Keratinocyte (primary cell): ENCODE measurements around the gene HPCAL1. TPM values are rescaled to one million over a fixed set of nuclear protein-coding genes. Genes with fewer than 3 reads are reported as not detected.

ENCODE experiments used
- DNase-seq: peaks from one replicate; pipeline ENCODE4 v3.0.0-alpha.2; 2011; ENCODE audit warnings: low read depth, missing footprints, low spot score
- FAIRE-seq: peaks from 2 replicates; lab custom pipeline; 2011; peaks lifted over from hg19 to GRCh38; lab: Jason Lieb, UNC
- H2AFZ ChIP-seq: 2 replicates; pipeline ENCODE4 v1.6.0; 2012; ENCODE audit warnings: low read length, control low read depth, inconsistent platforms; ENCODE audit not compliant: control insufficient read depth
- H3K27ac ChIP-seq: 2 replicates; pipeline ENCODE4 v1.5.1; 2011; ENCODE audit warnings: low read length; ENCODE audit not compliant: control insufficient read depth, insufficient read depth
- H3K27me3 ChIP-seq: 3 replicates; pipeline ENCODE4 v1.6.0; 2011; ENCODE audit warnings: low read length; ENCODE audit not compliant: control insufficient read depth, insufficient read depth; ENCODE audit errors: extremely low read depth
- H3K36me3 ChIP-seq, 2 experiments: 2 replicates in 1 of 2; 3 replicates in 1 of 2; pipeline ENCODE4 v1.5.1; 2011; ENCODE audit warnings: low read length in 2 of 2, mild to moderate bottlenecking in 1 of 2; ENCODE audit not compliant: control insufficient read depth in 2 of 2, insufficient read depth in 2 of 2; ENCODE audit errors: extremely low read depth in 1 of 2
- H3K4me1 ChIP-seq: 3 replicates; pipeline ENCODE4 v1.5.1; 2011; ENCODE audit warnings: low read length; ENCODE audit not compliant: control insufficient read depth, insufficient read depth; ENCODE audit errors: extremely low read depth
- H3K4me2 ChIP-seq: 3 replicates; pipeline ENCODE4 v1.6.0; 2011; ENCODE audit warnings: low read depth, low read length; ENCODE audit not compliant: control insufficient read depth, insufficient read depth; ENCODE audit errors: extremely low read depth
- H3K4me3 ChIP-seq, 3 experiments: fragments of 200-600 bp in 1 of 3; sonication (generic) in 1 of 3; 2 replicates in 2 of 3; 3 replicates in 1 of 3; pipeline ENCODE4 v1.5.1; 2011 to 2016; ENCODE audit warnings: low read length in 3 of 3, mild to moderate bottlenecking in 3 of 3, control low read depth in 2 of 3, inconsistent platforms in 1 of 3, low read depth in 1 of 3, mixed read lengths in 1 of 3, mixed run types in 1 of 3, moderate library complexity in 1 of 3; ENCODE audit not compliant: control insufficient read depth in 2 of 3, insufficient read depth in 2 of 3; ENCODE audit errors: extremely low read depth in 1 of 3
- H3K79me2 ChIP-seq: 2 replicates; pipeline ENCODE4 v1.6.0; 2012; ENCODE audit warnings: low read length; ENCODE audit not compliant: control insufficient read depth, insufficient read depth
- H3K9ac ChIP-seq: 3 replicates; pipeline ENCODE4 v1.6.0; 2011; ENCODE audit warnings: low read length; ENCODE audit not compliant: control insufficient read depth, insufficient read depth; ENCODE audit errors: extremely low read depth
- H3K9me1 ChIP-seq: 3 replicates; pipeline ENCODE4 v1.6.0; 2011; ENCODE audit warnings: low read length; ENCODE audit not compliant: control insufficient read depth, insufficient read depth; ENCODE audit errors: extremely low read depth
- H3K9me3 ChIP-seq: 2 replicates; pipeline ENCODE4 v1.5.1; 2012; ENCODE audit warnings: low read depth, low read length; ENCODE audit not compliant: control insufficient read depth
- H4K20me1 ChIP-seq: 3 replicates; pipeline ENCODE4 v1.6.0; 2011; ENCODE audit warnings: low read length; ENCODE audit not compliant: control insufficient read depth, insufficient read depth; ENCODE audit errors: extremely low read depth
- CTCF ChIP-seq, 3 experiments: IDR thresholded peaks in 1 of 3; conservative IDR thresholded peaks in 1 of 3; optimal IDR thresholded peaks in 1 of 3; 2 replicates in 2 of 3; 3 replicates in 1 of 3; pipeline versions ENCODE3 to v1.5.1; 2011; ENCODE audit warnings: low read length in 3 of 3, mild to moderate bottlenecking in 3 of 3, moderate library complexity in 2 of 3, control low read depth in 1 of 3, inconsistent platforms in 1 of 3; ENCODE audit not compliant: insufficient read depth in 2 of 3; ENCODE audit errors: extremely low read depth in 1 of 3
- EZH2 ChIP-seq: IDR thresholded peaks from one replicate; pipeline ENCODE4 v1.6.1; 2012; ENCODE audit warnings: inconsistent platforms, mild to moderate bottlenecking, low read length, moderate library complexity
- dilution Hi-C: fragments of 300-500 bp; cut with MboI; formaldehyde crosslinking; loops from one replicate; pipeline ENCODE4 v1.7.0; 2020; ENCODE audit warnings: low sequenced_read_pairs; ENCODE audit not compliant: extremely low pct_ligation_motif_present
- polyA plus RNA-seq, 5 experiments: library from polyadenylated mRNA; depleted of rRNA in 3 of 5; stranded (reverse) in 3 of 5; stranded (forward) in 1 of 5; unstranded in 1 of 5; fragments of >200 nt; gene quantifications; 1 replicate in 1 of 5; 2 replicates in 3 of 5; 3 replicates in 1 of 5; pipeline versions ENCODE4 v1.2.1 to v1.2.3, GENCODE V29; 2011 to 2012; ENCODE audit warnings: missing spikeins in 2 of 5, low read depth in 1 of 5, low replicate concordance in 1 of 5

Gene HPCAL1
- polyA plus RNA-seq, 1 donor (not counting 4 experiments of a cell fraction or from before 2014, with no cell fraction given): 18.0 TPM

DNA sequence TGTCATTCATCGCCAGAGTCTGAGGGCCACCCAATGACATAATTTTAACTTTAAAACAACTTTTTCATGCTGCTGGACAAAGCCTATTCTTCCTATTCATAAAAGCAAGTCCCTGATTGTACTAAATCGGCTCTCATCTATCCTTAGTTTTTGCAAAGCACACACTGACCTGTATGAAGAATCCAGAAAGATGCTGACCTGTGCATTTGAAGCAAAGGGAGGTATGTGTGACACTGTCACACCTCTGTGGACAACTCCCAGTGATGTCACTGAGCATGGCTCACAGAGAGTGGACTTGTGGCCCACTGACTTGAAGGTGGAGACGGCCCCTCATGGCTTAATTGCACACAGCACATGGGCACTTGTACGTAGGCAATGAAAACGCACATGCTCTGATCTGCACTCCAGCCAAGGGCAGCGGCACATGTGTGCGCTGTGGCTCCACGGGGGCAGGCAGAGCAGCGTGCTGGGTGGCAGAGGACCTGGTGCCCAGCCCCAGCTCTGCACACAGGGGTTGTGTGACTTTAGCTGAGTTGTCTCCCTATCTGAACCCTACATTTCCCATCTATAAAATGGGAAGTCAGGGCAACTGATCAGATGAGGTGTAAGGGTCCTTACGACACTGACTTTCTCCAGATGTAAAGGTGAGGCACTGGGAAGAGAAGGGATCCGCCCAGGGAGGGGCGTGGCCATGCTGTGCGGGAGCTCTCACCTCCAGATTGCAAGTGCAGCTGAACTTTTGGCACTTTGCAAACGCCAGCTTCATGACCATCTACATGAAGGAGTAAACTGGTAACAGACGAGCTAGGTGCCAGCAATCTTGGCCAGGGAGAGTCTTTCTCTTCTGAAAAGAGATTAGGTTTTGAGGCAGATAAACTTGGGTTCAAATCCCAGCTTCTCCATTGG is 159.7 kb downstream of the HPCAL1 start:
- Histone ChIP-seq H3K36me3 (no peaks in the 10 kb centered on the region), H3K79me2 (no peaks in the 10 kb centered on the region), H2AFZ (no peak overlapping the region), H3K9ac (no peak overlapping the region), H3K4me2 (no peak overlapping the region), H3K9me1 (no peaks in the 10 kb centered on the region), H3K27ac (no peak overlapping the region), H3K4me1 (peaks cover 15% of the 10 kb centered on the region), H3K4me3 (no peak overlapping the region), H3K9me3 (no peaks in the 10 kb centered on the region), H4K20me1 (no peaks in the 10 kb centered on the region), H3K27me3 (no peaks in the 10 kb centered on the region)
- no peak for DNase-seq
- dilution Hi-C loops: no loop called here
- TF ChIP-seq EZH2 (no peak), CTCF (optimal IDR thresholded peaks at IDR 0.05 in 1 of 3, IDR thresholded peaks at IDR 0.05 in 1 of 3, conservative IDR thresholded peaks at IDR 0.05 in 1 of 3; ENCODE audit: extremely low read depth in 1 of 3, insufficient read depth in 2 of 3, low read length in 3 of 3) (no peak)
- FAIRE-seq: no peak

DNA sequence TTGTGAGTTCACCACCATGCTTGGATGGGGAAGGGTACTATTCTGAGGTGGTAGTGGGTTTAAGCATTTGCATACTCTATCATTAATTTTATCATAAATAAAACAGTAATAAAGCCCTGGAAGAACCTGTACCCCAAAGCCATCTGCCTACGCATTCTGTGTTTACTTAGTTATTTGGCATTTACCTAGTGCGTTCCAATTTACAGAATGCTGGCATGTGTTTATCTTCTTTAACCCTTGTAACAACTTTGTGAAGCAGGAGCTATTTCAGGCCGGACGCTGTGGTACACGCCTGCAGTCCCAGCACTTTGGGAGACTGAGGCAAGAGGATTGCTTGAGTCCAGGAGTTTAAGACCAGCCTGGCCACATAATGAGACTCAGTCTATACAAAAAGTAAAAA is 163.2 kb downstream of the HPCAL1 start:
- Histone ChIP-seq H3K36me3 (no peaks in the 10 kb centered on the region), H3K9me3 (no peaks in the 10 kb centered on the region), H3K4me1 (peaks cover 3% of the 10 kb centered on the region), H2AFZ (no peak overlapping the region), H3K9ac (no peak overlapping the region), H3K79me2 (no peaks in the 10 kb centered on the region), H3K4me3 (no peak overlapping the region), H4K20me1 (no peaks in the 10 kb centered on the region), H3K4me2 (no peak overlapping the region), H3K9me1 (no peaks in the 10 kb centered on the region), H3K27ac (no peak overlapping the region), H3K27me3 (no peaks in the 10 kb centered on the region)
- FAIRE-seq (no peak), DNase-seq (no peak)
- dilution Hi-C loops: no loop called here
- TF ChIP-seq CTCF (optimal IDR thresholded peaks at IDR 0.05 in 1 of 3, IDR thresholded peaks at IDR 0.05 in 1 of 3, conservative IDR thresholded peaks at IDR 0.05 in 1 of 3; ENCODE audit: extremely low read depth in 1 of 3, insufficient read depth in 2 of 3, low read length in 3 of 3) (no peak), EZH2 (no peak)
